Smooth muscle cell (in vitro differentiated cells): ENCODE measurements around the gene UQCRHL. TPM values are rescaled to one million over a fixed set of nuclear protein-coding genes. Genes with fewer than 3 reads are reported as not detected.

Experiments
- DNase-seq: peaks from one replicate; lab custom pipeline; 2025; ENCODE audit not compliant: unreplicated experiment; lab: John Stamatoyannopoulos, UW
- H2AFZ ChIP-seq: fragments of 200-600 bp; sonication (generic); 2 replicates; pipeline ENCODE4 v1.6.0; 2016; ENCODE audit warnings: antibody characterized with exemption, low read depth, mild to moderate bottlenecking
- H3F3A ChIP-seq: fragments of 200-600 bp; sonication (generic); 2 replicates; pipeline ENCODE4 v1.6.0; 2017; ENCODE audit warnings: antibody characterized with exemption, low read depth
- H3K27ac ChIP-seq: fragments of 200-600 bp; sonication (generic); 2 replicates; pipeline ENCODE4 v1.5.1; 2016; ENCODE audit warnings: low read depth, mild to moderate bottlenecking
- H3K27me3 ChIP-seq: fragments of 200-600 bp; sonication (generic); 2 replicates; pipeline ENCODE4 v1.6.1; 2016; ENCODE audit warnings: low read depth, mild to moderate bottlenecking
- H3K36me3 ChIP-seq: fragments of 200-600 bp; sonication (generic); 2 replicates; pipeline ENCODE4 v1.5.1; 2016; ENCODE audit warnings: low read depth
- H3K4me1 ChIP-seq: fragments of 200-600 bp; sonication (generic); 2 replicates; pipeline ENCODE4 v1.5.1; 2016; ENCODE audit warnings: low read depth
- H3K4me2 ChIP-seq: fragments of 200-600 bp; sonication (generic); 2 replicates; pipeline ENCODE4 v1.6.0; 2016; ENCODE audit warnings: mild to moderate bottlenecking
- H3K4me3 ChIP-seq: fragments of 200-600 bp; sonication (generic); 2 replicates; pipeline ENCODE4 v1.5.1; 2016; ENCODE audit warnings: mild to moderate bottlenecking
- H3K79me2 ChIP-seq: fragments of 200-600 bp; sonication (generic); 2 replicates; pipeline ENCODE4 v1.6.0; 2016; ENCODE audit warnings: low read depth, mild to moderate bottlenecking
- H3K9ac ChIP-seq: fragments of 200-600 bp; sonication (generic); 2 replicates; pipeline ENCODE4 v1.6.0; 2016; ENCODE audit warnings: low read depth
- H3K9me3 ChIP-seq: fragments of 200-600 bp; sonication (generic); replicated peaks from 2 replicates; pipeline ENCODE4 v1.5.1; 2016; ENCODE audit warnings: low read depth
- H4K20me1 ChIP-seq: fragments of 200-600 bp; sonication (generic); 2 replicates; pipeline ENCODE4 v1.6.0; 2016; ENCODE audit warnings: low read depth
- WGBS: methylation state at CpG from one replicate; pipeline ENCODE4 v1.1.7; 2016; ENCODE audit warnings: low lambda C conversion rate; 5-methylcytosine and 5-hydroxymethylcytosine counted together
- polyA plus RNA-seq: library from polyadenylated mRNA; unstranded; fragments of >200 nt; fragmentation: Nextera tagmentation; extraction: Ambion mirVana; gene quantifications from 2 replicates; pipeline ENCODE4 v1.2.1, GENCODE V29; 2016
- total RNA-seq: library from RNA; depleted of rRNA; stranded (reverse); fragments of >200 nt; gene quantifications from 2 replicates; pipeline ENCODE4 v1.2.3, GENCODE V29; 2014
- TF ChIP-seq, protein P1 (sequence below): fragments of 200-600 bp; sonication (generic); IDR thresholded peaks from 2 replicates; pipeline ENCODE4 v1.5.1; 2017; ENCODE audit warnings: borderline replicate concordance, mild to moderate bottlenecking, antibody characterized with exemption; ENCODE audit not compliant: insufficient read depth, poor library complexity, severe bottlenecking

Gene UQCRHL
- total and polyA plus RNA-seq, 2 experiments from 2014 or later: 1.1 to 4.4 TPM

- H3K4me1 ChIP-seq: peaks cover 5% of the 10 kb centered on the region
- peak overlapping the region; percentile 94 for H3K9ac ChIP-seq
- H3K79me2 ChIP-seq: peaks cover 6% of the 10 kb centered on the region
- peak overlapping the region; percentile 98 for H3K27ac ChIP-seq
- peak overlapping the region; percentile 60 for H2AFZ ChIP-seq
- WGBS: 1% methylated on average over 37 of the region's 37 CpGs
- no peaks in the 10 kb centered on the region for H3K36me3 ChIP-seq
- H3K4me3 ChIP-seq: peak overlapping the region; percentile 79
- H3K27me3 ChIP-seq: no peaks in the 10 kb centered on the region
- no peaks in the 10 kb centered on the region for H4K20me1 ChIP-seq
- no peaks in the 10 kb centered on the region for H3K9me3 ChIP-seq
- no peak for DNase-seq
- TF ChIP-seq, protein P1, sequence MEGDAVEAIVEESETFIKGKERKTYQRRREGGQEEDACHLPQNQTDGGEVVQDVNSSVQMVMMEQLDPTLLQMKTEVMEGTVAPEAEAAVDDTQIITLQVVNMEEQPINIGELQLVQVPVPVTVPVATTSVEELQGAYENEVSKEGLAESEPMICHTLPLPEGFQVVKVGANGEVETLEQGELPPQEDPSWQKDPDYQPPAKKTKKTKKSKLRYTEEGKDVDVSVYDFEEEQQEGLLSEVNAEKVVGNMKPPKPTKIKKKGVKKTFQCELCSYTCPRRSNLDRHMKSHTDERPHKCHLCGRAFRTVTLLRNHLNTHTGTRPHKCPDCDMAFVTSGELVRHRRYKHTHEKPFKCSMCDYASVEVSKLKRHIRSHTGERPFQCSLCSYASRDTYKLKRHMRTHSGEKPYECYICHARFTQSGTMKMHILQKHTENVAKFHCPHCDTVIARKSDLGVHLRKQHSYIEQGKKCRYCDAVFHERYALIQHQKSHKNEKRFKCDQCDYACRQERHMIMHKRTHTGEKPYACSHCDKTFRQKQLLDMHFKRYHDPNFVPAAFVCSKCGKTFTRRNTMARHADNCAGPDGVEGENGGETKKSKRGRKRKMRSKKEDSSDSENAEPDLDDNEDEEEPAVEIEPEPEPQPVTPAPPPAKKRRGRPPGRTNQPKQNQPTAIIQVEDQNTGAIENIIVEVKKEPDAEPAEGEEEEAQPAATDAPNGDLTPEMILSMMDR: no peak
- peaks cover 11% of the 10 kb centered on the region for H3F3A ChIP-seq
- H3K4me2 ChIP-seq: peak overlapping the region; percentile 98
Observed at GRCh38 chr1:15835205-15835740, 27.8 kb upstream of the UQCRHL start.

DNA sequence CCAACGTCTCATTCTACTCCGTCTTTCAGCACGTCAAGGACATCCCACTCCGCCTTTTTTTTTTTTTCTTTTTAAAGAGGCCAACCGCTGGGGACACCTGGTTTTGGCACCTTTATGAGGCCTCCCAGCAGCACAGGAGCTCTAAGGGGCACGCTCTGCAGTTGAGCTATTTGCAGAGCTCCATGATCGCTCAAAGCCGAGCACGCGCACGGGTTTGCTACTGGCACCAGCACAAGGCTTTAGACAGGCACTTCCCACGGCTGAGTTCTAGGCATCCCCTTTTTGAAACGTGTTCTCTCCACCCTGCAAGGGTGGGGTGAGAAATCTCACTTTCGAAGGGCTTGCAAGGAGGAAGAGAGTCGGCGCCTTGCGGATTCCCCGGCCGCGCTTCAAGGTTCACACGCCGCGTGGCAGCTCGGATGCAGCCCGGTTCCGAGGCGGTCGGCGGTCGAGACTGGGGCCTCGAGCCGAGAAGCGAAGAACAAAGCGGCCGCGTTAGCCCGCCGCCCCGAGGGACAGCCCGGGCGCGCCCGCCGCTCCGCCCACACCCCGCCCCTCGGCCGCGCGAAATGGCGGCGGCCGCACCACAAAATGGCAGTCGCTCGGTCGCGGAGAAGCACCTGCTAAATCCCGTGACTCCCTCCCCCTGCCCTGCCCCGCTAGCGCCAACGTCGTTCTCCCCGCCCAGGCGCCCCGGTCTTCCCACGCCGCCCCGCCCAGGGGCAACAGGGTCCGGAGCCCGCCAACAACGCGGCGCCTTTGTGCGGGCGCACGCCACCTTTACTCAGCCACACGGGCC is 27.2 kb upstream of the UQCRHL start:
- under 1% methylated on average over 72 of the region's 77 CpGs for WGBS

GRCh38 chr1:15833842-15834405 is 26.5 kb upstream of the UQCRHL start:
- H3K27me3 ChIP-seq: no peaks in the 10 kb centered on the region
- H3K4me3 ChIP-seq: peak overlapping the region; percentile 79
- H3K9me3 ChIP-seq: no peaks in the 10 kb centered on the region
- peaks cover 5% of the 10 kb centered on the region for H3K4me1 ChIP-seq
- peak overlapping the region; percentile 87 for H2AFZ ChIP-seq
- WGBS: 8% methylated on average over 10 of the region's 10 CpGs
- H3K4me2 ChIP-seq: peak overlapping the region; percentile 98
- peaks cover 6% of the 10 kb centered on the region for H3K79me2 ChIP-seq
- peak overlapping the region; percentile 98 for H3K27ac ChIP-seq
- peaks cover 11% of the 10 kb centered on the region for H3F3A ChIP-seq
- TF ChIP-seq, protein P1: no peak
- DNase-seq: no peak
- peak overlapping the region; percentile 78 for H3K9ac ChIP-seq
- H4K20me1 ChIP-seq: no peaks in the 10 kb centered on the region
- H3K36me3 ChIP-seq: no peaks in the 10 kb centered on the region

More for the DNA sequence above, 27.2 kb upstream of the UQCRHL start:
- Histone ChIP-seq H3K4me1 (peaks cover 5% of the 10 kb centered on the region), H3K36me3 (no peaks in the 10 kb centered on the region), H3K4me2 (peak overlapping the region; percentile 98), H2AFZ (peak overlapping the region; percentile 60), H3K4me3 (peak overlapping the region; percentile 79), H3K27me3 (no peaks in the 10 kb centered on the region), H4K20me1 (no peaks in the 10 kb centered on the region), H3K79me2 (peaks cover 6% of the 10 kb centered on the region), H3K27ac (peak overlapping the region; percentile 98), H3K9ac (peak overlapping the region; percentile 94), H3K9me3 (no peaks in the 10 kb centered on the region), H3F3A (peaks cover 11% of the 10 kb centered on the region)
- TF ChIP-seq, protein P1: no peak
- DNase-seq: peak; percentile 67
